ENCODE measurements around the gene RFNG.

RFNG gene

GRCh38 chr17:82088838-82089722 lies 37.5 kb upstream of the RFNG start:
- no peak for DNase-seq (ENCODE audit: low spot score)
- no peak overlapping the region for H2AK5ac ChIP-seq (ENCODE audit: low read depth, low read length)
- H4K8ac ChIP-seq (ENCODE audit: low read depth, low read length), result peak overlapping the region; percentile 17
- H2BK5ac ChIP-seq (ENCODE audit: low read length), result no peak overlapping the region
- H2BK120ac ChIP-seq (ENCODE audit: low read depth, low read length), result no peak overlapping the region
- no peak overlapping the region for H3K4me3 ChIP-seq (ENCODE audit: low read length in 2 of 2)
- H2AFZ ChIP-seq (ENCODE audit: low read length), result no peak overlapping the region
- H2BK12ac ChIP-seq (ENCODE audit: low read length), result no peak overlapping the region
- H3K4ac ChIP-seq (ENCODE audit: low read length), result no peak overlapping the region
- no CpG with 5 or more reads among the region's 47 CpGs for WGBS, 2 donors (ENCODE audit: extremely low coverage in 2 of 2, insufficient read length in 2 of 2, insufficient replicate concordance in 1 of 2)
- no peak overlapping the region for H4K91ac ChIP-seq (ENCODE audit: low read depth, low read length, poor library complexity)
- no peak overlapping the region for H3K4me2 ChIP-seq (ENCODE audit: insufficient read depth, low read length, poor library complexity, severe bottlenecking)
- H3K9me3 ChIP-seq (replicated peaks in 1 of 2; ENCODE audit: control insufficient read depth in 2 of 2, insufficient read depth in 1 of 2, low read depth in 1 of 2, low read length in 2 of 2), result no peaks in the 10 kb centered on the region
- H3K79me1 ChIP-seq (ENCODE audit: low read depth, low read length), result peaks cover 69% of the 10 kb centered on the region
- peaks cover 91 to 100% of the 10 kb centered on the region in 2 donors for H3K36me3 ChIP-seq (replicated peaks in 1 of 2; ENCODE audit: control insufficient read depth in 2 of 2, insufficient read depth in 2 of 2, low read length in 2 of 2)
- no peak overlapping the region for H3K14ac ChIP-seq (ENCODE audit: low read length)
- no peaks in the 10 kb centered on the region for H3K27me3 ChIP-seq (ENCODE audit: control insufficient read depth in 3 of 3, insufficient read depth in 3 of 3, low read depth in 1 of 3, low read length in 3 of 3)
- H3K18ac ChIP-seq (ENCODE audit: low read length), result no peak overlapping the region
- H3K4me1 ChIP-seq (ENCODE audit: control insufficient read depth in 2 of 2, insufficient read depth in 1 of 2, low read depth in 1 of 2, low read length in 2 of 2), result peaks cover 0 to 2% of the 10 kb centered on the region in 2 donors
- no peak overlapping the region for H3K27ac ChIP-seq (replicated peaks; ENCODE audit: low read length)
- H3K9ac ChIP-seq (ENCODE audit: low read depth, low read length, poor library complexity), result peak overlapping the region; percentile 44
- H2BK15ac ChIP-seq (ENCODE audit: low read length), result no peak overlapping the region
- peak overlapping the region; percentile 85 for H3K23ac ChIP-seq (ENCODE audit: low read depth, low read length, poor library complexity)

GRCh38 chr17:82087961-82088837 lies 36.6 kb upstream of the RFNG start:
- peak overlapping the region; percentile 44 for H3K9ac ChIP-seq (ENCODE audit: low read depth, low read length, poor library complexity)
- no peak overlapping the region for H2BK120ac ChIP-seq (ENCODE audit: low read depth, low read length)
- no peak overlapping the region for H3K4me3 ChIP-seq (ENCODE audit: low read length in 2 of 2)
- H3K4me1 ChIP-seq (ENCODE audit: control insufficient read depth in 2 of 2, insufficient read depth in 1 of 2, low read depth in 1 of 2, low read length in 2 of 2), result peaks cover 0 to under 1% of the 10 kb centered on the region in 2 donors
- WGBS, 2 donors (ENCODE audit: extremely low coverage in 2 of 2, insufficient read length in 2 of 2, insufficient replicate concordance in 1 of 2), result no CpG with 5 or more reads among the region's 48 CpGs
- no peak for DNase-seq (ENCODE audit: low spot score)
- peaks cover 92 to 100% of the 10 kb centered on the region in 2 donors for H3K36me3 ChIP-seq (replicated peaks in 1 of 2; ENCODE audit: control insufficient read depth in 2 of 2, insufficient read depth in 2 of 2, low read length in 2 of 2)
- H2BK12ac ChIP-seq (ENCODE audit: low read length), result no peak overlapping the region
- no peak overlapping the region for H2BK5ac ChIP-seq (ENCODE audit: low read length)
- no peak overlapping the region for H3K4me2 ChIP-seq (ENCODE audit: insufficient read depth, low read length, poor library complexity, severe bottlenecking)
- no peaks in the 10 kb centered on the region for H3K9me3 ChIP-seq (replicated peaks in 1 of 2; ENCODE audit: control insufficient read depth in 2 of 2, insufficient read depth in 1 of 2, low read depth in 1 of 2, low read length in 2 of 2)
- H4K8ac ChIP-seq (ENCODE audit: low read depth, low read length), result no peak overlapping the region
- no peak overlapping the region for H3K18ac ChIP-seq (ENCODE audit: low read length)
- H4K91ac ChIP-seq (ENCODE audit: low read depth, low read length, poor library complexity), result no peak overlapping the region
- H2BK15ac ChIP-seq (ENCODE audit: low read length), result no peak overlapping the region
- no peak overlapping the region for H3K14ac ChIP-seq (ENCODE audit: low read length)
- no peak overlapping the region for H2AFZ ChIP-seq (ENCODE audit: low read length)
- peak overlapping the region; percentile 34 for H3K23ac ChIP-seq (ENCODE audit: low read depth, low read length, poor library complexity)
- no peak overlapping the region for H2AK5ac ChIP-seq (ENCODE audit: low read depth, low read length)
- no peaks in the 10 kb centered on the region for H3K27me3 ChIP-seq (ENCODE audit: control insufficient read depth in 3 of 3, insufficient read depth in 3 of 3, low read depth in 1 of 3, low read length in 3 of 3)
- no peak overlapping the region for H3K27ac ChIP-seq (replicated peaks; ENCODE audit: low read length)
- H3K4ac ChIP-seq (ENCODE audit: low read length), result no peak overlapping the region
- peaks cover 73% of the 10 kb centered on the region for H3K79me1 ChIP-seq (ENCODE audit: low read depth, low read length)

GRCh38 chr17:82086941-82087906 lies 35.6 kb upstream of the RFNG start:
- H3K9ac ChIP-seq (ENCODE audit: low read depth, low read length, poor library complexity), result no peak overlapping the region
- H3K27ac ChIP-seq (replicated peaks; ENCODE audit: low read length), result no peak overlapping the region
- H3K9me3 ChIP-seq (replicated peaks in 1 of 2; ENCODE audit: control insufficient read depth in 2 of 2, insufficient read depth in 1 of 2, low read depth in 1 of 2, low read length in 2 of 2), result no peaks in the 10 kb centered on the region
- H4K8ac ChIP-seq (ENCODE audit: low read depth, low read length), result no peak overlapping the region
- no peak overlapping the region for H2BK12ac ChIP-seq (ENCODE audit: low read length)
- H2BK15ac ChIP-seq (ENCODE audit: low read length), result no peak overlapping the region
- peaks cover 75% of the 10 kb centered on the region for H3K79me1 ChIP-seq (ENCODE audit: low read depth, low read length)
- H3K23ac ChIP-seq (ENCODE audit: low read depth, low read length, poor library complexity), result peak overlapping the region; percentile 34
- H3K4me3 ChIP-seq (ENCODE audit: low read length in 2 of 2), result no peak overlapping the region
- no peak for DNase-seq (ENCODE audit: low spot score)
- no peak overlapping the region for H4K91ac ChIP-seq (ENCODE audit: low read depth, low read length, poor library complexity)
- no peak overlapping the region for H3K4ac ChIP-seq (ENCODE audit: low read length)
- H2BK5ac ChIP-seq (ENCODE audit: low read length), result no peak overlapping the region
- no peaks in the 10 kb centered on the region for H3K4me1 ChIP-seq (ENCODE audit: control insufficient read depth in 2 of 2, insufficient read depth in 1 of 2, low read depth in 1 of 2, low read length in 2 of 2)
- no peak overlapping the region for H2AFZ ChIP-seq (ENCODE audit: low read length)
- H3K36me3 ChIP-seq (replicated peaks in 1 of 2; ENCODE audit: control insufficient read depth in 2 of 2, insufficient read depth in 2 of 2, low read length in 2 of 2), result peaks cover 94 to 100% of the 10 kb centered on the region in 2 donors
- H3K27me3 ChIP-seq (ENCODE audit: control insufficient read depth in 3 of 3, insufficient read depth in 3 of 3, low read depth in 1 of 3, low read length in 3 of 3), result no peaks in the 10 kb centered on the region
- no peak overlapping the region for H3K4me2 ChIP-seq (ENCODE audit: insufficient read depth, low read length, poor library complexity, severe bottlenecking)
- H3K14ac ChIP-seq (ENCODE audit: low read length), result no peak overlapping the region
- no CpG with 5 or more reads among the region's 39 CpGs for WGBS, 2 donors (ENCODE audit: extremely low coverage in 2 of 2, insufficient read length in 2 of 2, insufficient replicate concordance in 1 of 2)
- H3K18ac ChIP-seq (ENCODE audit: low read length), result no peak overlapping the region
- H2AK5ac ChIP-seq (ENCODE audit: low read depth, low read length), result no peak overlapping the region
- no peak overlapping the region for H2BK120ac ChIP-seq (ENCODE audit: low read depth, low read length)

Measured in neuronal stem cell (in vitro differentiated cells).